ENCODE data around the gene PSMC3. TPM values are rescaled to one million over a fixed set of nuclear protein-coding genes. Genes with fewer than 3 reads are reported as not detected.
A peak's percentile ranks its signal among the peaks of the same experiment; 100 is the strongest.

PSMC3 gene
- total and polyA plus RNA-seq, 2 of the 13 experiments (the other 11 are each of a cell fraction or from before 2014, with no cell fraction given), result 75.8 to 214 TPM

- TF ChIP-seq TRAFD1 (CRISPR knock-in tag; IDR thresholded peaks at IDR 0.05; ENCODE audit: borderline replicate concordance) (no peak), ZNF646 (CRISPR knock-in tag; IDR thresholded peaks at IDR 0.05) (no peak), ZNF12 (CRISPR knock-in tag; IDR thresholded peaks at IDR 0.05) (peak; percentile 42; the same call in 1 of the 2 replicates), MTF1 (CRISPR knock-in tag; IDR thresholded peaks at IDR 0.05) (no peak), U2AF2 (IDR thresholded peaks at IDR 0.05; ENCODE audit: low read depth, low read length) (no peak), FOXP4 (CRISPR knock-in tag; IDR thresholded peaks at IDR 0.05) (peak; percentile 46), WIZ (CRISPR knock-in tag; IDR thresholded peaks at IDR 0.05) (no peak), ZUFSP (CRISPR knock-in tag; IDR thresholded peaks at IDR 0.05; ENCODE audit: borderline replicate concordance) (no peak), POGK (CRISPR knock-in tag; conservative IDR thresholded peaks at IDR 0.05) (peak; percentile 97), ZNF282 (IDR thresholded peaks at IDR 0.05; ENCODE audit: partially characterized antibody) (no peak), DRAP1 (CRISPR knock-in tag; IDR thresholded peaks at IDR 0.05) (no peak), STAT5B (CRISPR knock-in tag; IDR thresholded peaks at IDR 0.05) (no peak), ZNF746 (CRISPR knock-in tag; IDR thresholded peaks at IDR 0.05) (peak; percentile 89), HHEX (CRISPR knock-in tag; IDR thresholded peaks at IDR 0.05) (no peak)
Measured at GRCh38 chr11:47407746-47408590, 18.3 kb downstream of the PSMC3 start, which contains the start of gene SLC39A13 (continued).
